GM19035 (cell line): ENCODE data around the gene FOXP2.
"Not testable (repeated sequence)": the region's sequence is repeated elsewhere in the genome, so short reads cannot be mapped to it uniquely, and the experiment has no call there.

Source experiments
- ATAC-seq: cut with Tn5 transposase; IDR thresholded peaks from one replicate; pipeline ENCODE4 v1.9.1; 2021; ENCODE audit not compliant: unreplicated experiment

The FOXP2 gene

GRCh38 chr7:114414156-114415063 lies at the start of gene FOXP2:
TSS of gene FOXP2 (plus strand) at chr7:114414815. CDS start at chr7:114426512, 11,697 bp downstream.
- ATAC-seq = no peak

- no peak for ATAC-seq
Measured at GRCh38 chr7:114365791-114366190, 48.8 kb upstream of the FOXP2 start.

- no peak for ATAC-seq
Measured at GRCh38 chr7:114368492-114368891, 46.1 kb upstream of the FOXP2 start.

- no peak for ATAC-seq
Measured at GRCh38 chr7:114369294-114369693, 45.3 kb upstream of the FOXP2 start.

- ATAC-seq = no peak
Measured at GRCh38 chr7:114372619-114373018, 42.0 kb upstream of the FOXP2 start.

- no peak for ATAC-seq
Measured at GRCh38 chr7:114375907-114376306, 38.7 kb upstream of the FOXP2 start.

GRCh38 chr7:114383946-114384345 lies 30.7 kb upstream of the FOXP2 start:
- ATAC-seq = not testable (repeated sequence)

GRCh38 chr7:114384346-114384745 lies 30.3 kb upstream of the FOXP2 start:
- ATAC-seq = not testable (repeated sequence)

GRCh38 chr7:114388021-114388420 lies 26.6 kb upstream of the FOXP2 start:
- no peak for ATAC-seq

GRCh38 chr7:114392686-114393085 lies 21.9 kb upstream of the FOXP2 start:
- ATAC-seq = no peak

GRCh38 chr7:114402876-114403635 lies 11.6 kb upstream of the FOXP2 start:
- ATAC-seq = no peak

- peak; percentile 76 for ATAC-seq
Measured at GRCh38 chr7:114405427-114405826, 9.2 kb upstream of the FOXP2 start.

- ATAC-seq = no peak
Measured at GRCh38 chr7:114409750-114410149, 4.9 kb upstream of the FOXP2 start.

GRCh38 chr7:114412548-114412947 lies 2.1 kb upstream of the FOXP2 start:
- no peak for ATAC-seq

- no peak for ATAC-seq
Measured at GRCh38 chr7:114413761-114414155, 857 bp upstream of the FOXP2 start.

- no peak for ATAC-seq
Measured at GRCh38 chr7:114415064-114415989, 712 bp downstream of the FOXP2 start.

GRCh38 chr7:114416129-114416990 lies 1.7 kb downstream of the FOXP2 start:
- ATAC-seq = no peak

GRCh38 chr7:114417290-114417689 lies 2.7 kb downstream of the FOXP2 start:
- no peak for ATAC-seq

- no peak for ATAC-seq
Measured at GRCh38 chr7:114418117-114418516, 3.5 kb downstream of the FOXP2 start.
